GM21423 (cell line): ENCODE results near the gene PID1.

ENCODE experiments used
- ATAC-seq: cut with Tn5 transposase; IDR thresholded peaks from one replicate; pipeline ENCODE4 v1.9.1; 2021; ENCODE audit warnings: mild to moderate bottlenecking, moderate library complexity; ENCODE audit not compliant: unreplicated experiment

The PID1 gene

DNA sequence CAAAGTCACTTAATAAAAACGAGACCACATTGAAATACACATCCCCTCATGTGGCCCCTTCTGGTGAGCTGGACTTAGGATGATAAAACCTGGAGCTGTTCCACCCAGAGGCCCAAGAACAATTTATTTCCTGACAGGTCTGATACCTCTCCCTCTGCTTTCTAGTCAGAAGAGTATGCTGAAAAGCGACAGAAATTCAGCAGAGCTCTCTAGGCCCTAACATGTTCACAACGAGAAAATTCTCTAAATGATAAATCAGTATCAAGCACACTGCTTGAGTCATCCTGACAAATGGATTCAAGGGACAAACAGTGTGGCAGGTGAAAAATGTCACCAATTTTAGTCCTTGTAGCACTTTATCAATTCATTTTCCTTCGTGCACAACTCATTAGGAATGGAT lies 233.5 kb downstream of the PID1 start:
- no peak for ATAC-seq

DNA sequence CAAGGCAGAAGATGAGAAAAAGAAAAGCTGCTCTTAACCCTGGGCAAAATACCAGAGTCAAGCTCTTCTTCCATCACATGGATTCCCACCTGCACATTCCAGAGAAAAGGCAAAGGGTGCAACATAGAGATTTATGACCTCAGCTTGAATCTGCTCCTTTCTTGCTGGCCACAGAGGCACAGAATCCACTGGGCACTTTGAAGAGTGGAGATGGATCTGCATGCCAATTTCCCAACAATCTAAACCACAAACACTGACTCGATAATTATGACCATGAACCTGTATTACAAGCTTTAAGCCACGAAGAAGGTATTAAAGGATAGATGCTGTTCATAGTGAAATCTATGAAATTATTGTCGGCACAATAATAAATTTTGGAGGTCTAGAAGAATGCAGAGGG lies 237.3 kb downstream of the PID1 start:
- ATAC-seq: no peak

DNA sequence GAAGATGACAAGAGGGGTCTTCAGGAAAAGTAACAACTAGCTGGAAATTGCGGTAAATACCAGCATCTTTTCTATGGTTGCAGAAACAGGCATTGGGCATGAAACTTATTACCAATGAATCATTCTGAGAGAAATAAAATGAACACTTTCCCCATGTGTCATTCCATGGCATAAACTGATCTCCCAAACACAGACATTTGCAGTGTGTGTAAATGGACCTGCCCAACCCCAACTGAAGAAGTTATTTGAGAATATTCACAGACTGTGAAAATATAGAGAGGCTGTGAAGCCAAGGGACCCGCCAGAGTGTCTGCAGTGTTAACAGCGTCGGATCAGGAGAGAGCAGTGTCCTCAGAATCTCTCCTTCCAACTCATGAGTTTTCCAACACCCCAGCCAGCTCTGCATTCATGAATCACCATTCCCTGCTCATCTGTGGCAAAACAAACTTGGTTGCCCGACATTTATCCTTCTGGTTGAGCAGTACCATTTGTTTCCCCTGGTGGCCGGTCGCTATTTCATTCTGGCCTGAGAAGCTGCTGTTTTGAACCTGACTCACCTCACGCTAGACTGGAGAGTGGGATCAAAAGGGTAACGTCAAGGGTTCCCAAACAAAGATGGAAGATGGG lies 238.4 kb downstream of the PID1 start:
- ATAC-seq: no peak

DNA sequence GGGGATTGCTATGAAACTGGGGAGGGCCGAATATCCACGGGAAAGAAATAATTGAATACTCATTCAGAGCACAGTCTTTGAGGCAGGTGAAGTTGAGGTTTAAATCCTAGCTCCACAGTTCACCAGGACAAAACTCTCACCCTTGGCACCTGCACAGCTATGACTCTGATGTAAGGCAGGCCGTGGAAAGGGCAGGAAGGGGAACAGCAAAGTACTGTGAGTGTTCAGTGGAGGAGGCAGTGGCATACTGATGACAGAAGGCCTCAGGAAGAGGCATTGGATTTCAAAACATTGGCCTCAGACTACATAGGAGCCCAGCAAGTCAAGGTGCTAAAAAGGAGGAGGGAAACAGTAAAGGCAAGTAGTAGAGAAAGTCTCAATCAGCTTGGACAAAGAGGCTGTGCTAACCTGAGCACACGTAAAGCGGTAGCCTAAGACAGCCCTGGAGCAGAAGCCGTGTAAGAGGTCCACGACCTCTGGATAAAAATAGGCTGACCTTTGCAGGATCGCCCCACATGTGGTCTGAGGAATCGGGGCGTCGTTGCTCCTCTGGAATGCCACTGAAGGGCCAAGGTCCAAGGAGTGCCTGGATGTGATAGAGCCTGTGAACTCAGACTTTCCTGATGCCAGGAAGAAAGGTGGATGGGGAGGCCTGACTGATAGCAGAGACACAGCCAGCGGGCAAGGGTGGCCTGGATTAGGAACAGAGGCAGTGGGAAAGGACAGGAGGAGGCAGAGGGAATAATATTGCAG lies 243.6 kb downstream of the PID1 start:
- ATAC-seq: no peak

DNA sequence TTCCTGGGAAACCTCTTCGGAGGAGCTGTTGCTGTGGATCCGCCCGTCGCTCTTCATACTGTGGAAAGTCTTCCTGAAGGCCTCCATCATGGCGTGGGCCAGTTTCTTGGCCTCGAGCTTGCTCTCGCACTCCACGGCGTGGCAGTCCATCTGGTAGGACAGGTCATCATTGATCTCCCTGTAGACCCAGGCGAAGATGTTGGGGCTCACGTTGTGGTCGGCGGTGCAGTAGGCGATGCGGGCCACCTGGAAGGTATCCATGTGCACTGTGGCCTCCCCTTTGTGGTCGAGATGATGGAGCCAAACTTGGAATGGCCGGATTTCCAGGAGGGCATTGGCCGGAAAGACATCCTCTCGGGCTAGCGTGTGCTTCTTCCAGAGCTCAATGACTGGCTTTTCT lies 245.4 kb downstream of the PID1 start:
- no peak for ATAC-seq

DNA sequence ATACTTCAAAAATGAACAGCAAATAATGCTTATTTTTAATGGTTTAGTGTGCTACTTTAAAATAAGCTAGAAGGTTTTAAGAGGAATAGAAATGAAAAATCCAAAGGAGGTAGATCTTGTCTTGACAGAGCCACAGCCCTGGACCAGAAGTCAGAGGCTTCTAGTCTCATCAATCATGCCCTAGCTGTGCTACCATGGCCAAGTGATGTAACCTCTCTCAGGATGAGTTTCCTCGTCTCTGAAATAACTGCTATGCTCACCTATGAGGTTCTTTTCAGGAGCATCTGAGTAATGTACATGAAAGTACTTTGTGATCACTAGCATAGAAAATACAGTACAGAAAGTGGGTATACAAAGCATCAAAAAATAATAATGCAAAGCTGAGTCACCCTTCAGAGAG lies 248.4 kb downstream of the PID1 start:
- no peak for ATAC-seq

DNA sequence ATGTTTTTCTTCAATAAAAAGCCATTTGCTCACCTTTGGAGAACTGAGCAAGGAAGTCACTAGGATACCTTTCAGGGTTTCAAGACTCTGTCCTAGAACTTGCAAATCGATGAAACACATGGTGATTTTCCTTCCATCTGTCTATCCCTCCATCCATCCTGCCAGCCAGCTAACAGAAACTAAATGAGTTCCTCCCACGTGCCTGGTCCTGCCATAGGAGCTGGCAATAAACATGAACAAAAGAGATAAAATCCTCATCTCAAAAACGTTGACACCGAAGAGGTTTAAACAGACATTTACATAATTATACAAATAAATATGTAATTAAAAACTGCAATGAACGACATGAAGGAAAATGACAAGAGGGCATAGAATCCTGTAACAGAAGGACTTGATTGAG lies 249.0 kb downstream of the PID1 start:
- ATAC-seq: no peak

DNA sequence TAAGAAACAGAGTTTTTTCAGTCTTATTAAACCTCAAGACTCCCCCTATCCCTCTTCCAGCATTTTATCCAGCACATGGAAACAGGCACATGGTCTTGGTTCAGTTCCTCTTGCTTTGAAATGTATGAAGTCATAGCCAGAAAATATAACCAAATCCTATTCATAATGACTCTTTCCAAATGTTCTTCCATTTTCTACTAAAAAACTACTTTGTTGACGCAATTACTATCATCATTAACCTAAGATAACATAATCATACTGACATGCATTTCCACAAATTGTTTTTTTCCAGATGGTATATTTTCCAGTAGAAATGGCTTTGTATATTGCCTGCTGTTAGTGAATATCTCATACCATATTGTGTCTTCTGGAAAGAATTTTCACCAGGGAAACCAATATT lies 261.3 kb downstream of the PID1 start:
- no peak for ATAC-seq

DNA sequence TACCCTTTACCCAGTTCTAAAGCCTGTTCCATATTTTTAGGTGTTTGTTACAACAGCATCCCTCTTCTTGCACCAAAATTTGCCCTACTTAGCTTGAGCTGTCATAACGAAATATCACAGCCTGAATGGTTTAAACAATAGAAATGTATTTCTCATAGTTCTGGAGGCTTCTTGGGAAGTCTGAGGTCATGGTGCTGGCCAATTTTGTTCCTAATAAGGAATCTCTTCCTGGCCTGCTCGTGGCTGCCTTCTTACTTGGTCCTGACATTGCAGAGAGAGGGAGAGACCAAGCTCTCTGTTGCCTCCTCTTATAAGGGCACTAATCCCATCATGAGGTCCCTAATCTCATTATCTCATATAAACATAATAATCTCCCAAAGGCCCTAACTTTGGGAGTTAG lies 267.8 kb downstream of the PID1 start:
- no peak for ATAC-seq

DNA sequence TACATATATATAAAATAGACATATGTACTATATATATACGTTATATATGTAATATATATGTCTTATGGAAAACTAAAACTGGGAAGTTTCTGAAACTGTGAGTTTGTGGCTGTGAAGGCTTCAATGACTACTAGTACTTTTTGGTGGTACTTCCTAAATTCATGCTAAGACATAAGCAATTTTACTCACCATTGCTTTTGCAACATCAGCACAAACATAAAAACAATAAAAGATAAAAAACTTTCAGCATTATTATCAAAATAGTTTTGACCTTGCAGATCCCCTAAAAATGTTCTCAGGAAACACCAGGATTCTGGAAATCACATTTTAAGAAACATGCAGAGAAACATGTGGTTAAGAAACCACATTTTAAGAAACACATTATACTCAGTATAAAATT lies 269.9 kb downstream of the PID1 start:
- ATAC-seq: no peak

DNA sequence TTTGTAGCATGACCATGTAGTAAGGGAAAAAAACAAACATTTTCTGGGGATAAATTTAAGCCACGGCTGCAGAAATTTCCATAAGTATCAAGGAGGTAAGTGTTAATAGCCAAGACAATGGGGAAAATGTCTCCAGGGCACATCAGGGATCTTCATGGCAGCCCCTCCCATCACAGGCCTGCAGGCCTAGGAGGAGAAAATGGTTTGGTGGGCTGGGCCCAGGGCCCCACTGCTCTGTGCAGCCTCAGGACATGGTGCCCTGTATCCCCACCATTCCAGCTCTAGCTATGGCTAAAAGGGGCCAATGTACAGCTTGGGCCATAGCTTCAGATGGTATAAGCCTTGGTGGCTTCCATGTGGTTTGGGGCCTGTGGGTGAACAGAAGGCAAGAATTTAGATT lies 271.8 kb downstream of the PID1 start:
- ATAC-seq: no peak

DNA sequence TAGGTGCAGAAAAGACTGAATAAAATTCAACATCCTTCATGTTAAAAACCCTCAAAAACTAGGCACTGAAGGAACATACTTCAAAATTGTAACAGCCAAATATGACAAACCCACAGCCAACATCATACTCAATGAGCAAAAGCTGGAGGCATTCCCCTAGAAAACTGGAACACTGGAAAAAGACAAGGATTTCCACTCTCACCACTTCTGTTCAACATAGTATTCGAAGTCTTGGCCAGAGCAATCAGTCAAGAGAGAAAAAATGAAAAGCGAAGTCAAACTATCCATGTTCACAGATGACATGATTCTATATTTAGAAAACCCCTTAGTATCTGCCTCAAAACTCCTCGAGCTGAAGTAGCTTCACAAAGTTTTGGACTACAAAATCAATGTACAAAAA lies 282.3 kb downstream of the PID1 start:
- no peak for ATAC-seq

DNA sequence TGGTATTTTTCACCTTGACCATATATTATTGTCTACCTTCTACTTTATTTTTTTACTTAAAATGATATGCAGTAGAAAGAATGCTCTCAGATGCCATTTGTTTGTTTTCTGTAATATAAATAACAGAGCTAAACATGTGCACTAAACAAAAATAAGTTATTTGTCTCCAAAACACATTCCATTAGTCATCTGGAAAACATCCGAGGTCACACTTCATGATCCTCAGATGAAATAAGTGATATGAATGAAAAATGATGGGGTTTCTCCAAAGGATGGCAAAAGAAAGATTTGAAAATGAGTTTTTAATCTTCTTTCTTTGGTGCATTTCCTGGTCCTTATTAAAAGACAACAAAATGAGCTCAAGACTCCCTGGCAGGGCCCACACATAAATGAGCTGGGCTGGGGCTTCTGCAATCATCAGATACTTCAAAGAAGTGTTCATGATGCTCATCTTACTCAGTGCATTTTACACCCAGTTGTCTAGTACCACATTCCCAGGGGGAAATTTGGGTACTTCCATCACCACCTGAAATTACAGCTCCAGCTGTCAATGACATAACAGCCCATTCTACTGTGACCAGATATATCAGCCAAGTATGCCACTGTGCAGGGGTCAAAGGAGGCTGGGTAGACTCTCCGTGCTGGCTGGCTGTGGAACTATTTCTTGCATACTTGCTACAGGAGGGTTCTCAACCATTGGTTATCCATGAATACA lies 283.5 kb downstream of the PID1 start:
- ATAC-seq: no peak

DNA sequence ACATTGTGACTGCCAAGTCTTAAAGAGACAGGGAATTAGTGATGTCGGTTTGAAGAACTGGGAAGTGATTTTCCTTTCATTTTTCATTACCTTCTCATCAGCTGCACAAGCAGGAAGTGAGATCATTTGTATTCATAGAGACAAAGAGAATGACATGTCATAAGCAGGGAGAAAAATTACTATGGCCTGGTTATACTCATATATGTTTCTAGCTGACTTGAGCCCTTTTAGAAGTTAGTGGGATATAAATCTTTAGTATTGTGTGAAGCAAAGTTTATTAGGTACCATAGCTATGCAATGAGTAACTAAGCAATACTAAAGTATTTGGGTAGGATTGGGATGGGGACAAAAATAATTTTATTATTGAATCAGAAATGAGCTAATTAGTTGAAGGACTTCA lies 284.1 kb downstream of the PID1 start:
- no peak for ATAC-seq

DNA sequence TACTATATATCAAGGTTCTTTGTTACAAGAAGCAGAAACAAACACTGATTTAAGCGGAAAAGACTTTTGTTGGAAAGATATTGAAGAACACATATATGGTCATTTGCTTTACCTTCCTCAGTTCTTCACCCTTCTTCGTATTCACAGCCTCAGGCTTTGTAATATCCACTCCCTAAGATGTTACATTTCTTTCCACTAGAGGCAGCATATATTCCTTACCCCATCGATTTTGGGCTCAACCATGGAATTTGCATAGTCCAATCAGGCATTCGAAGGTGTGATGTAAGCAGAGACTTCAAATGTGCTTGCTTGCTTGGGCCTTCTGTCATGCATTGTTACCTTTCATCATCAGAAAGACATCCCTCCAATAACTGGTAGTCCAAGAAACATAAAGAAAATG lies 287.4 kb downstream of the PID1 start:
- no peak for ATAC-seq

DNA sequence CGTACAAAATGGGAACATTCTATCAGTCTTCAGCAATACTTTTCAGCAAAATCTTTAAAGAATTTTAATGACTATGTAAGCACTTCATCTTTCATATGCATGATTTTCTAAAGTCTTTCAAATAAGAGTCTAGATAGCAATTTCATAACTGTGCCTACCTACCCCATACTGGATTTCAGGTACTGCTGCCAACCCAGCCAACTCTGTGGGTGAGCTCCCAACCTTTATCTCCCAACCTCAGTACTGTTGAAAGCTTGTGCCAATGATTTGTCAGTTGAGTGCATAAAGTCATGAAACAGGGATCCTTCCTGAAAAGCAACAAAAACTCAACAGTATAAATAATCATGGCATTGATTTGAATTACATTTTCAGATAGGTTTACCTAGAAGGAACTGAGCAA lies 296.9 kb downstream of the PID1 start:
- ATAC-seq: no peak
